HG03045 (cell line): ENCODE measurements around the gene CRYBG2.
"Not testable (repeated sequence)": the region's sequence is repeated elsewhere in the genome, so short reads cannot be mapped to it uniquely, and the experiment has no call there.

ENCODE experiments used
- ATAC-seq: cut with Tn5 transposase; IDR thresholded peaks from one replicate; pipeline ENCODE4 v1.9.1; 2021; ENCODE audit warnings: mild to moderate bottlenecking, moderate library complexity; ENCODE audit not compliant: unreplicated experiment

Gene CRYBG2

DNA sequence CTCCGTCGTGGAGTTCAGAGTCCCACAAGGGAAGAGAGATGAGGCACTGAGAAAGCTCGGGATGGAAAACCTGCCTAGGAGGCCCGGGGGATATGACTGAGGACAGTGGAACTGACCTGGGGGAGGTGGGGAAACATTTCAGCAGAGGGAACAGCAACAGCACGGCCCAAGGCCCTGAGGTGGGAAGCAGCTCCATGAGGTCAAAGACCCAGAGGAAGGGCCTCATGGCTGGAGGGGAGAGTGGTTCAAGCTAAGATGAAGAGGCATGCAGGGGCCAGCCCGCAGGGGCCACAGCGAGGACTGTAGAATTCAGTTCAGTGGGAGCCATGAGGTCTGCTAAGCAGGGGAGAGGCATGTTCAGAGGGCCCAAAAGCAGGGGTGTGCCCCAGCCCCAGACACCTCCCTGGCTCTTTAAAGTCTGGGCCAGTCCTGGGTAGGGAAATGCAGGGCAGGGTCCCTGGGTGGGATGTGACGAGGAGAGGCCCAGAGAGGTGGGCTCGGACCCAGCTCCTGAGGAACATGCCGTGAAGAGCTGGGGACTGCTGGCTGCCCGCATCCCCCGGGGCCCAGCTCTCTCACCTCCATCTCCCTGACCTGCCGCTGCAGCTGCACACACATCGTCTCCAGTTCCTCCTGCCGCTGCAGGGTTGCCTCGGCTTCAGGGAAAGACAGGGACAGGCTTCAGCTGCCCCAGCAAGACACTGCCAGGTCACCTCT lies 57.4 kb downstream of the CRYBG2 start:
- ATAC-seq = no peak

DNA sequence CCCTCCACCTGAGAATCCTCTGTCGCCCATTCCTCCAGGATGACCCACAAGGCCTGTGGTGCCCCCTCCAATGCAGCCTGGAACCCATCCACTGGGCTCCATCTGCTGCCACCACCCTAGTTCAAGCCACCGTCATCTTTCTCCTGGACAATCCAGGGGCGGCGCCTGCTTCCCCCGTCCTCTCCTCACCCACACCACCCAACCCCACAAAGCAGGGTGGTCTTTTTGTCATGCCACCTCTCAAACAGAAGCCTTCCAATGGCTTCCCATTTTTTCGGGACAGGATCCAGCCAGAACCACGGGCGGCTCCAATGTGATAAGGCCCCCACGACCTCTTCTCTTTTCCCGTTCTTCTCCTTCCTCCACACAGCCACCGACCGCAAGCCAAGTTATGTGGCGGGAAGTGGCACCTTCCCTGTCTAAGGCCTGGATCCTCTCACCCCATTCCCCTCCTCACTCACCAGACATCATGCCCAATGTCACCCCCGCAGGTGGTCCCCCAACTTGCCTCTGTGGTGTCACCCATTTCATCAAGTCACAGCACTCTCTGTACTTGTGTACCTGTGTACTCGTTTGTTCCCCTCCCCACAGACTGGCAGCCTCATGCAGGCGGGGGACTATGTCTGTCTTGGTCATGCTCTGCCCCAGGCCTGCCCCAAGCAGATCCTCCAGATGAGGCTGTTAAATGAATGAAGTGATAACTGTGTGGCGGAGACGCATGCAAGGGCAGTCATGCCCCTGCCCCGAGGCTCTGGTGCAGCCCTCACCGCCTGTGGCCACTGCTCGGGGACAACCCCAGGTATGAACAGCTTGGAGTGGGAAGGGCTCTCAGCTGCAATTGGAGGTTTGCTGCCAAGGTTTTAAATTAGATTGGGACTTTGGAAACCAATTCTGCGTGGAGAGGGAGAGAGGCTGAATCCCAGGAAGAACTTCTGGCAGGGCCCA lies 58.5 kb downstream of the CRYBG2 start:
- ATAC-seq = no peak

GRCh38 chr1:26293911-26294463 lies 59.9 kb downstream of the CRYBG2 start:
- ATAC-seq = no peak

- not testable (repeated sequence) for ATAC-seq
These were observed 61.2 kb downstream of the CRYBG2 start for GRCh38 chr1:26292735-26293134.

DNA sequence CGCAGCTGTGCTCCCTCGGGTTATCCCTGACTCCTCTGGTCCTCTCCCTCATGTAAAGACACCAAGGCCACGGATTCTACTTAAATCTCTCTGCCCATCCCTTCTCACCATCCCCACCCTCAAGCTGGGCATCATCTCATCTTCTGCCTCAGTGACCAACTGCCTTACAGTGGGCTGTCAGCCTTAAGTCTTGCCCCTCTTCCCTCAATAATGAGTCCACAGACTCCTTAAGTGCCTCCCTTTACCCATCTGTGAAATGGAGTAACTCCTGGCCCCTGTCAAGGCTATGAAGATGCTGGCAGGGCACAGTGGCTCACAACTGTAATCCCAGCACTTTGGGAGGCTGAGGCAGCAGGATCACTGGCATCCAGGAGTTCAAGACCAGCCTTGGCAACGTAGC lies 62.0 kb downstream of the CRYBG2 start:
- no peak for ATAC-seq

DNA sequence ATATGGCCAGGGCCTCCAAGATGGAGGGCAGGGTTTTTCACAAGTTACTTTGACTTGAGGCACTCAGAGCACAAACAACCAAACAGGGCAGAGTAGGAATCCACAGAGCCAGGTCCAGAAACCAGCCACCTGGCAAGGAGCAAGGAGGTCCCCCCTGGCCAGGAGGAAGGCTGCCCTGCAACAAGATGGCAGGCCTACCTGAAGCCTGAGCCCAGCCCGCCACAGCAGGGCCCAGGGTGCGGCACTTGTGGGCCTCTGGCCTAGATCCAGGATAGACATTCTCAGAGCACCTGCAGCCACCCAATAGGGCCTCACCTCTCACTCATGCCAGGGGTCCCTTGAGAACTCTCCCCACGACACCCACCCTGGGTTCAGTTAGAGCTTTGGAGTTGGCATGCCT lies 62.5 kb downstream of the CRYBG2 start:
- no peak for ATAC-seq

GRCh38 chr1:26290882-26291261 lies 63.1 kb downstream of the CRYBG2 start:
- ATAC-seq = no peak

GRCh38 chr1:26290122-26290881 lies 63.6 kb downstream of the CRYBG2 start:
- no peak for ATAC-seq

GRCh38 chr1:26289158-26290059 lies 64.5 kb downstream of the CRYBG2 start:
- ATAC-seq = peak; percentile 46

DNA sequence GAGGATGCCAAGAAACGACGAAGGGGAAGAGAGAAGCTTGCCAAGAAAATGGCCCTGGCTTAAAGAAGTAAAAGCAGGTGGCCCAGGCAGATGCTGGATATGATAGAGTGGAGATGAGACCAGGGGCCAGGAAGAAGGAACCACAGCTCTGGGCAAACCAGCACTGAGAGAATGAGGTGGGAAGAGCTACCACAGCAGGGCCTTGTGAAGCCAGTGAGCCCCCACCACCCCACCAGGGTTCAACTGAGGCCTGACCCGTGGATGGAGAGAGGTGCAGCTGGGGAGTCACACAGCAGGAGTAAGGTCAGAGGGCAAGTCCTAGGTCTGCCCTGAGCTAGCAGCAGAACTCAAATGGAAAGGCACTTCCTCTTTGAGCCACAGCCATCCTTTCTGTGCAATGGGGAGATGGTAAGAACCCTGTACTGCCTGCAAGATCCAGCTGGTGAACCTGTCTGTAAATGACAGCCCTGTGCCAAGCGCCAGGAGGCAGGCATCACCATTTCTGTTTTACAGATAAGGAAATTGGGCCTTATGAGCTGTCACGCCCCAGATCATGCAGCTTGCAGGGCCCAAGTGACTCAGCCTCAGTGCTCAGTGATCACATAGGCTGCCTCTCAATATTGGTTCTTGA lies 65.5 kb downstream of the CRYBG2 start:
- ATAC-seq = no peak

- ATAC-seq = no peak
These were observed 66.1 kb downstream of the CRYBG2 start for GRCh38 chr1:26287811-26288210.

DNA sequence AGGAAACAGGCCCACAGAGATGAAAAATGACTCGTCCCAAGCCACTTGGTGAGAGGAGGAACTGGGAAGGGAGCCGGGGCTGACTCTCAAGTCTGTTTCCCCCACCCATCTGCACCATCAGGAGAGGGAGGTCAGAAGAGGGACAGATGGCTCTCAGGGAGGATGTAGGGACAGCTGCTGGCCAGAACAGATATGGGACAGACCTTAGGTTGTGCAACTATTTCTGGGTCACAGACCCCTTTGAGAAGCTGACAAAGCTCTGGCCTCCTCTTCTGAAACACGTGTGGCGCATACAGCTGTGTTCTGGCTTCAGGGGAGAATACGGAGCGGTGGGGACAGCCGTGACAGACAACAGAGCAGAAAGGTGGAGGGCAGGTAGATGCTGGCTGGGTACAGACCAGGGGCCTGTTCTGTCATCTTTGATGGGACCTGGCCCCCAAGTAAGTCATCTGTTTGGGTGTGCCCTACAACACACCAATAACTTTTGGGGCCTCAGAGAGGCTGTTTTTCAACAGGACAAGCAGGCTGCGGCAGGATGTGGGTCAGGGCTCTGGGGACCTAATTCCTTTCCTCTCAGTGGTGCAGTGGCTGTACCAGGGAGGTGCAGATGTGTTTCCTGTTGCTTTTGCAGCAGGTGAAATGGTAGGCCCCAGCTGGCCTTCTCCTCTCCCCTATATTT lies 66.8 kb downstream of the CRYBG2 start:
- ATAC-seq = no peak

DNA sequence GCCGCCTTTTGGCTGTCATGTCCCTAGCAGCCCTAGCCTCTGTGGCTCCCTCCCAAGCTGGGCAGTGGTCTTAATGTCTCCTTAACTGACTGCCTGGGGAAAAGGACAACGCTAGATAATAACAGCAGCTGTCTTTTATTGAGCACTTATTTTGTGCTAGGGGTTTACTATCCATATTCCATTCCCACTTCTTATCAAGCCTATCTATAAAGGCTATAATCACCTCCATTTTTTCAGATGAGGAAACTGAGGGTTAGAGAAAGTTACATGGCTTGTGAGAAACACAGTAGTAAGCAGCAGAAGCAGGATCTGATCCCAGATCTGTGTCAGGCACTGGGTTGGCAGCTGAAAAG lies 67.9 kb downstream of the CRYBG2 start:
- no peak for ATAC-seq

DNA sequence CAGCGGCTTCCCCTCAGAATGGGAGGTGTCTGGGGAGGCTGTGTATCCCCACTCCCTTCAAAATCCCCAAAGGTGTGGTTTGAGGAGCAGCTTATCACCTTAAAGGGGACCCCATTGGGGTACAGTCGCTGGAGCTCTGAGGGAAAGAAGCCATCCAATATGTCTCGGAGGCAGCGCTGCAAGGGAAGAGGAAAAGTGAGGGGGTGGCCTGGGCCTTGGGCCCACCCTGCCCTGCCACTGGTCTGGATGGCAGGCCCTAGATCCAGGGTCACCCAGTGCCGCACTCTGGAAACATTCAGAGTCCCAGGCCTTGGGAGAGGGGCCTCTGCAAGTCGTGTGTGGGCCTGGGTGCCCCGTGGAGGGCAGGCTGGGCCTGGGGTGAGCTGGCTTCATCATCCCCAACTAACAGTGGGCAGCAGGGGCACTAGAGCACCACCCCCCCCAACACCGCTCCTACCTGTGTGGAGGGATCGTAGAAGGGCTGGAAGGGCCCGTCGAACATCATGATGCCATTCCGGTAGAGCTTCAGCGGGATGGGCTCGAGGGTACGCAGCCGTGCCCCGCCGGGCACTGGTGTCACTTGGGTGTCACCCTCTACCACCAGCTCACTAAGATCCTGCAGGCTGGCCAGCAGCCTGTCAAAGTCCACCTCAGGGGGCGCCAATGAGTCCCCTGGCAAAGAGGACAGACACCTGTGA lies 68.4 kb downstream of the CRYBG2 start:
- ATAC-seq = no peak

DNA sequence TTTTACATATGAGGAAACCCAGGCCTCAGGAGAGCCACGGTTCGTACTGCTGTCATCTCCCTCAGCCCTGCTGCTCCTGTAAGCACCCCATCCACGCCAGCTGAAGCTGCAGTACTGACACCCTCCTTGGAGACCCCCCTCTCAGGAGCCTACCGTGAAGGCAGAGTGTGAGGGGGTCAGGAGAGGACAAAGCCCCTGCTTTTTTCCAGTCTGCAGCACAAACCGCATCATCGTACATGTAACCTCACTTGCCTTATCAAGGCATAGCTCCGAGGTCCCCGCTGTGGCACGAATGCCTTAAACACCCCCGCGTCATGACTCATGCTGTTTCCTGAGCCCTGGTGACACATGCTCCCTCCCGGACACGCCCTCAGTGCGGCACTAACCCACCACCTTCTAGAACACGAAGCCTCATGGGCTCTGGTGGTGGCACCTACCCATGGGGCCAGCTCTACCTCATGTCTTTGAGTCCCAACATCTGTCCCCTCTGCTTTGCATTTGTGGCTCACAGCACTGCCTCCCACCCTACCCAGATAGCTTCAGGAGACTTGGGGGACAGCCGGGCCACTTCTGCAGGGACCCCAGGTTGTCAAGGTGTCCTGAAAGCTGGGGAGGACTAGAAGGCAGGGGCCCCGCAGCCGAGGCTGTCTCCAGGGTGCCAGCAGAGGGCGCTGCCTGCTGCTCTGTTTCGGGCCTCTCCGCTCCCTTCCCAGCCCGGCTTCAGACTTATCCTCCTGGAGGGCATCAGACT lies 69.2 kb downstream of the CRYBG2 start:
- no peak for ATAC-seq

DNA sequence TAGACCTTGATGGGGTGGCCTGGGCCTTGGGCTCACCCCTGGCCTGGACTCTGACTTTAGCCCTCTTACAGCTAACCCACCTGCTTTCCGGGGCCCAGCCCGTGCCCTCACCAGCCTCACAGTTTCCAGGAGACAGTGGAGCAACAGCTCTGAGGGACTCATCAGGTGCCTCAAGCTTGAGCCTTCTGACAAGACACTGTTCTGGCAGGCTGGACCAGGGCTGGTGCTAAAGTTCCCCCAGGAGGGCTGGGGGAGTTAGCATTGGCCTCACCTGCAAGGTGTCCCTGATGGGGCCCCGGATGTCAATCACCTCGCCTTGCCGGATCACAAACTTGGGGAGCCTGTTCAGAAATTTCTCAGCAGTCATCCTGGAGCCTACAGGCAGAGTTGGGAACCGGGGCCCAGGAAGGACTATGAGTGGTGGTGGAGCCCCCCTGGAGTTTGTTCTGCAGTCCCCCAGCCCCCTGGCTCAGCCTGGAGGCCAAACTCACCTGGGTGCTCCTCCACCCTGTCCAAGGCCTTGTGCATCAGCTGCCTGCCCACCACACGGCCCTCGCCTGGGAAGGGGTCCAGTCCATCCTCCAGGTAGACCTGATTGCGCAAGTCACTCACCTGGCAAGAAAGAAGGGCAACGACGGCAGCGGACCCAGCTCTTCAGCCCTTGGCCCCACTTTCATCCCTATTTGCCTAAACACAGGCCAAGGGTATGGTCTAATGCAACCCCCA lies 69.9 kb downstream of the CRYBG2 start:
- ATAC-seq = no peak

DNA sequence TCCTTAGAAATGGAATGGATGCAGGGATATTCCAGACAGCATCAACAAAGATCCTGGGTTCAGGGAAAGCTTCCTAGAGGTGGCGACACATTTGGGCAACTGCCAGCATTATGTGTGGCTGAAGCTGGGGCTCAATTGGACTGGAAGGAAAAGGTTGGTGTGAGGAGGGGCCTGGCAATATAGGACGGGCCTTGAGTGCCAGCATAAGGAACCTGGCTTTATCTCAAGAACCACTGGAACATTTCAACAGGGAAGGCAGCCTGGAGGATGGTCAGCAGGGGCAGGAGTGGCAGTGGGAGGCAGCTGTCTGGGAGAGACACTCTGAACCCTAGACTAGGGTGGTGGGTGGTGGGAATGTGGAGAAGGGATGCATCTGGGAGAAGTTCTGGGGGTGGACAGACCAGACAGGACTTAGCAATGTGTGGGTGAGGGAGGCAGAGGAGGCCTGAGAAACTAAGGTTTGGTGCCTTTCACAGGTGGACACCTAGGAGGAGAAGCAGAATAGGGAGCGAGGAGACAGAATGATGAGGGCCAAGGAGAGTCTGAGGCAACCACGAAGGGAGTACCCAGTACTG lies 70.6 kb downstream of the CRYBG2 start:
- no peak for ATAC-seq
